GM18951 (cell line): Measurements from ENCODE around the gene IL19.

Source experiments
- POLR2A ChIP-seq: IDR thresholded peaks from 4 replicates; pipeline ENCODE4 v1.6.1; 2011; ENCODE audit warnings: mild to moderate bottlenecking; ENCODE audit not compliant: insufficient read length, insufficient read depth; ENCODE audit errors: extremely low read depth
- in situ Hi-C: fragments of 300-500 bp; cut with MboI; formaldehyde crosslinking; loops from one replicate; pipeline ENCODE4 v1.12.0; 2022; ENCODE audit warnings: low sequenced_read_pairs, mixed read lengths, inconsistent platforms; ENCODE audit not compliant: unreplicated experiment

Gene IL19

DNA sequence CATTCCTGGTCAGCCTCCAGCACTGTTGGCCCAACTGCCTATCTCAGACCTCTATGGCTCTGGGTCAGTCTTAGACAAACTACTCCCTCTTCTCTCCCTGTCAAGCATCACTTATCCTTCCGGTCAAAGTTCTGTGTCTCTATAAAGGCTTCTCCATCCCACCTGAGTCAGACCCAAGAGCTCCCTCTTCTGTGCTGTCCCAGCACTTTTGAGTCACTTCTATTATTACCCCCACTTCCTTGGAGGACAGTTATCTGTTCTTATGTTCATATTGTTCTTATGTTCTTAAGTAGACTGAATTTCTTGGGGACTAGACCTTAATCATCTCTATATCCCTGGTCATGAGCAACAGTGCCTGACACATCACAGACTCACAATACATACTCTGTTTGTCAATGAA, 30.9 kb downstream of the IL19 start:
- TF ChIP-seq POLR2A, result no peak
- in situ Hi-C loops, result no loop called here

GRCh38 chr1:206802401-206802800, 31.8 kb downstream of the IL19 start:
- no peak for TF ChIP-seq POLR2A
- in situ Hi-C loops, result no loop called here

GRCh38 chr1:206803221-206803730, 32.7 kb downstream of the IL19 start:
- no peak for TF ChIP-seq POLR2A
- in situ Hi-C loops, result no loop called here

GRCh38 chr1:206804156-206804737, 33.7 kb downstream of the IL19 start:
- in situ Hi-C loops, result no loop called here
- no peak for TF ChIP-seq POLR2A

GRCh38 chr1:206805357-206805756, 34.8 kb downstream of the IL19 start:
- in situ Hi-C loops, result loop anchor here (5.0 kb wide), 1 partner anchor 68 kb away; no protein-coding TSS in a partner anchor
- TF ChIP-seq POLR2A, result no peak

- in situ Hi-C loops, result loop anchor here (5.0 kb wide), 1 partner anchor 71 kb away; no protein-coding TSS in a partner anchor
- no peak for TF ChIP-seq POLR2A
Measured at GRCh38 chr1:206808615-206809014, 38.0 kb downstream of the IL19 start.

GRCh38 chr1:206809504-206810084, 39.0 kb downstream of the IL19 start:
- in situ Hi-C loops, result loop anchor here (5.0 kb wide), 1 partner anchor 72 kb away; no protein-coding TSS in a partner anchor
- no peak for TF ChIP-seq POLR2A

DNA sequence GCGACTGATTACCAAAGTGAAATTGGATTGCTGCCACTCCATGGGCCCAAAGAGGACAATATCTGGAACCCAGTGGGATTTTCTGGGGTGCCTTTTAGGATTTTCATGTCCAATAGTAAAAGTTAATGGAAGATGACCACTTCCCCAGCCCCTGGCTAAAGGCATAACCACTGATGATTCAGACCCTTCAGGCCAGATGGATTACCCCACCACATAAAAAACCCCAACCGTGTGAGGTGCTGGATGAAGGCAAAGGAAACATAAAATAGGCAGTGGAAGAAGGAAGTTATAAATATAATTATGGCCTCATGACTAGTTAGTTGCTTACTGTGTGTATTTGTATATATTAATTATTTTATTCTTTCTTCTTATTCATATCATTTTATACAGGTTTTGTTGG, 41.9 kb downstream of the IL19 start:
- no peak for TF ChIP-seq POLR2A
- in situ Hi-C loops, result no loop called here

DNA sequence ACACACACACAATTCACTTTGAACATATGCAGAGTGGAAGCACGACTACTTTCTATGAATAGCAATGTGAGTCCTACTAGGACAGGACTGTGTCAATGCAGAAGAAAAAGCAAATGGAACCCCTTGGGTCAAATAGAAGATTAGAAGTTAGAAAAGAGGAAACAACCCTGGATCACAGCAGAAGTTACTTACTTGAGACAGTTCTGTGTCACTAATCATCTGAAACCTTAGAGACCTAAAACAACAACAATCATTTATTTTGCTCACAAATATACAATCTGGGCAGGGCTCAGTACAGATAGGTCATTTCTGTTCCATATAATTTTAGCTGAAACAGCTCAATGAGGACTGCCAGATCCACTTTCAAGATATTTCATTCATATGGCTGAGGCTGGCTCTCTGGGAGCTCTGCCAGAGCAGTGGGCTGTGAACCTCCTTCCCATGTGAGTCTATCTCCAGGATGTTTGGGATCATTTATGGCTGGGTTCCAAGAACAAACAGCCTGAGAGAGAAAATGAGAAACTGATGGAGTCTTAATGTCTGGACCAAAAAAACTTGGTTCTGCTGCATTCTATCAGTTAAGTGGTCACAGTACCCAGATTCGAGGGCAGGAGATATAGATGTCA, 44.3 kb downstream of the IL19 start:
- in situ Hi-C loops, result no loop called here
- TF ChIP-seq POLR2A, result no peak

- in situ Hi-C loops, result no loop called here
- TF ChIP-seq POLR2A, result no peak
Measured at GRCh38 chr1:206816390-206817287, 46.1 kb downstream of the IL19 start.

- in situ Hi-C loops, result no loop called here
- no peak for TF ChIP-seq POLR2A
Measured at GRCh38 chr1:206821493-206821892, 50.9 kb downstream of the IL19 start.

DNA sequence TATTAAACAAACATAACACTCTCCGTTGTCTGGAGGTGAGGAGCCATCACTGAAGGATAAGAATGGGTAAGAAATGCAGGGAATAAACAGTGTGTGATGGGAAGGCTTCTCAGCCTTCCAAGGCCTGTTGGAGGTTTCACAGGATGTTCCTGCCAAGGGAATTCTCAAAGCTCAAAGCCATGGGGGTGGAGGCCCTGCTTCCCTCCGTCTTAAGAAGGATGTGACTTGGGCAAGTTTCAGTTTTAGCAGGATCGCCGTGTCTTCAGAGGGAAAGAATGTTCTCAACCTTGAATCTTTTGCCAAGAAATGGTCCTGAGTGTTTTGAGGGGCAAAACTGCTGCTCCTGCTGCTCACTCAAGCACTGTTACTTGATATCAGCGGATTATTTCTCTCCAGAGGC, 53.2 kb downstream of the IL19 start:
- in situ Hi-C loops, result no loop called here
- no peak for TF ChIP-seq POLR2A

DNA sequence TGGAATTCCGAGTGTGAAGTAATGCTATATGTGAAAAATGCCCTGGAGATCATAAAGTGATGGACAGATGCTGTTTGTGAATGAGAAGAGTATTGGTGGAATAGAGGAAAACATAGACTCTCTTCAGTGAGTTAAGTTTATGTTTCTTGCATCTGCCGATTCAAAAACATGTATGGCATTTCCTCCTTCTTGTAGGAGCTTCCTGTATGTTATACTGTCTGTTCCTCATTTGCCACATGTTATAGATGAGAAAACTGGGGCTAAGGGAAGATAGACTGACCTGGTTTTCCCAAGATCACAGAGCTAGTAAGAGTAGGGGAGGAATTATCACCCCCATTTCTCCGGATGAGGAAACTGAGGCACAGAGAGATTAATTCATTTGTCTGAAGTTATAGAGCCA, 53.8 kb downstream of the IL19 start:
- in situ Hi-C loops, result no loop called here
- TF ChIP-seq POLR2A, result no peak
